Non-pigmented ciliary epithelial cell (primary cell): ENCODE data around the gene CLCN2.

Source experiments
- DNase-seq: peaks from one replicate; pipeline ENCODE4 v3.0.0-alpha.2; 2010; ENCODE audit warnings: low read depth

CLCN2 gene

GRCh38 chr3:184361532-184361931 lies at the start of gene CLCN2, which contains the start of gene POLR2H:
Gene CLCN2, minus strand, starts transcription at chr3:184361605. Its CDS starts 126 bp downstream, at chr3:184361479.
Gene POLR2H, plus strand, starts transcription at chr3:184361710. Its CDS starts 1,783 bp downstream, at chr3:184363493.
- no peak for DNase-seq

GRCh38 chr3:184409946-184410500 lies 48.6 kb upstream of the CLCN2 start:
- DNase-seq, result no peak

- no peak for DNase-seq
Observed at GRCh38 chr3:184409331-184409926, 48.0 kb upstream of the CLCN2 start.

- DNase-seq, result no peak
Observed at GRCh38 chr3:184405075-184406030, 43.9 kb upstream of the CLCN2 start.

GRCh38 chr3:184399410-184399809 lies 38.0 kb upstream of the CLCN2 start:
- peak; percentile 82 for DNase-seq

GRCh38 chr3:184395320-184395660 lies 33.9 kb upstream of the CLCN2 start:
- no peak for DNase-seq

- no peak for DNase-seq
Observed at GRCh38 chr3:184391266-184391665, 29.9 kb upstream of the CLCN2 start.

- DNase-seq, result no peak
Observed at GRCh38 chr3:184389935-184390528, 28.6 kb upstream of the CLCN2 start.

- no peak for DNase-seq
Observed at GRCh38 chr3:184389384-184389783, 28.0 kb upstream of the CLCN2 start.

- no peak for DNase-seq
Observed at GRCh38 chr3:184388936-184389230, 27.5 kb upstream of the CLCN2 start.

GRCh38 chr3:184388164-184388935 lies 26.9 kb upstream of the CLCN2 start:
- no peak for DNase-seq

- DNase-seq, result no peak
Observed at GRCh38 chr3:184387174-184387714, 25.8 kb upstream of the CLCN2 start.

GRCh38 chr3:184386047-184386806 lies 24.8 kb upstream of the CLCN2 start:
- DNase-seq, result no peak

- no peak for DNase-seq
Observed at GRCh38 chr3:184384856-184385422, 23.5 kb upstream of the CLCN2 start.

- no peak for DNase-seq
Observed at GRCh38 chr3:184384342-184384741, 22.9 kb upstream of the CLCN2 start.

GRCh38 chr3:184383033-184383740 lies 21.8 kb upstream of the CLCN2 start:
- no peak for DNase-seq

- DNase-seq, result no peak
Observed at GRCh38 chr3:184382326-184383032, 21.1 kb upstream of the CLCN2 start.

GRCh38 chr3:184381261-184382224 lies 20.1 kb upstream of the CLCN2 start:
- DNase-seq, result no peak
